CD1c-positive myeloid dendritic cell (primary cell): ENCODE results near the gene CDH16.
A peak's percentile ranks its signal among the peaks of the same experiment; 100 is the strongest.
"Not testable (repeated sequence)": the region's sequence is repeated elsewhere in the genome, so short reads cannot be mapped to it uniquely, and the experiment has no call there.

Experiments used
- DNase-seq: peaks from one replicate; pipeline ENCODE4 v3.0.0-alpha.2; 2016; ENCODE audit errors: extremely low spot score

The CDH16 gene

DNA sequence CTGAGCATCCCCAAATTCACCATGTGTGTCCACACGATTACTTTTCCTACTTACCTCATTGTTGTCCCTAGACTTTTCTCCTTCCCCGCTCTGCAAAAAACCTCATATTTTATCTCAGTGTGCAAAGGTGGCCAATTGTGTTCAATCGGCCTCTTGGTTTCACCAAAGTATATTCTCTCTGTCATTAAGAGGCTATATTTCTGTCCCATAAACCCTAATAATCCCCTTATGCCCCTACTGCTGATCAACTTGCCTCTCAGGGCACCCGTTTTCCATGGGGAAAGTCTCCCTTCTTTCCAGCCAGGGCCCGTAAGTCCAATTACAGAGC, 28.3 kb upstream of the CDH16 start:
- no peak for DNase-seq

DNA sequence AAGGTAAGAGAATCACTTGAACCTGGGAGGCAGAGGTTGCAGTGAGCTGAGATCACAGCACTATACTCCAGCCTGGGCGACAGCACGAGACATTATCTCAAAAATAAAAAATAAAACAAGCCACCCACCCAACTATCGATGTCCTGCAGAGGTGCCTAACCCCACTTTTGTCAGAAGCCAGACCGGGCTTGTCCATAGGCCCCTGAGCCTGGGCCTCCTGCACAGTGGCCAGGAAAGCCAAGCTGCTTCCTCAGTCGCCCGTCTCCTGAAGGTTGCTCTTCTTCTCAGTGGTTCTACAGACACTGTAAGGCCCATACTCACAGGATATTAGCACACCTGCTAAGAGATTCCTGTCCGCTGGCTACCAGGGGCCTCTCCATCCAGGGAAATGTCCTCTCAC, 27.9 kb upstream of the CDH16 start:
- DNase-seq: no peak

DNA sequence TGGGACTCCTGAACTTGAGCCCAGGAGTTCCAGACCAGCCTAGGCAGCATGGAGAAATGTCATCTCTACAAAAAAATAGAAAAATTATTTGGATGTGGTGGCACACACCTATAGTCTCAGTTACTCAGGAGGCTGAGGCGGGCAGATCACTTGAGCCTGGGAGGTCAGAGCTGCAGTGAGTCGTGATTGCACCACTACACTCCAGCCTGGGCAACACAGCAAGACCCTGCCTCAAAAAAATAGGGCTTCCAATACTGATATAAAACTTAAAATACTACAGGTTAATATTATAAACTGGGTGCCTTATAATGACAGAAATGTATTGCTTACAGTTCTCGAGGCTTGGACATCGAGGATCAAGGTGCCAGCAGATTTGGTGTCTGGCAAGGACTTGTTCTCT, 27.3 kb upstream of the CDH16 start:
- DNase-seq: no peak

DNA sequence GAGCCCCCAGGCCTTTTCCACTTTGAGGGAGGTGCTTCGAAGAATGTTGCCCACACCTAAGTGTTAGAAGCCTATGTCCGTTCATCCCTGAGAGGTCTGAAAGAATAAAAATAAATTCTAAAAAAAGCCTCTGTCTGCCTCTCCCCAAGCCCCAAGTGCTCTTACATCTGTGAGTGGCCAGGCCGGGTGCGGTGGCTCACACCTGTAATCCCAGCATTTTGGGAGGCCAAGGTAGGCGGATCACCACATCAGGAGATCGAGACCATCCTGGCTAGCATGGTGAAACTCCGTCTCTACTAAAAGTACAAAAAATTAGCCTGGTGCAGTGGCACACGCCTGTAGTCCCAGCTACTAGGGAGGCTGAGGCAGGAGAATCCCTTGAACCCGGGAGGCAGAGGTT, 26.3 kb upstream of the CDH16 start:
- DNase-seq: not testable (repeated sequence)

DNA sequence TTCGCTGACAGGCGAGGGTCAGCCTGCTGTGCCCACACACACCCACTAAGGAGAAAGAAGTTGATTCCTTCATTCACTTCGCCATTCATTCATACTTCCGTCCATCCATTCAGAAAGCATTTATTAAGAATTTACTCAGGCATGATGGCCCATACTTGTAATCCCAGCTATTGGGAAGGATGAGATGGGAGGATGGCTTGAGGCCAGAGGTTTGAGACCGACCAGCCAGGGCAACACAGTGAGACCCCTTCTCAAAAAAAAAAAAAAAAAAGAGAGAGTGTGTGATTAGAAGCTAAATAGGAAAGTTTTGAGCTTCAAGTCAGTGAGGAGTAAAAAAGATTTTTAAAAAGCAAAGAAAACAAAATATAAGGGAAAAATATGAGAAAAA, 25.4 kb upstream of the CDH16 start:
- no peak for DNase-seq

DNA sequence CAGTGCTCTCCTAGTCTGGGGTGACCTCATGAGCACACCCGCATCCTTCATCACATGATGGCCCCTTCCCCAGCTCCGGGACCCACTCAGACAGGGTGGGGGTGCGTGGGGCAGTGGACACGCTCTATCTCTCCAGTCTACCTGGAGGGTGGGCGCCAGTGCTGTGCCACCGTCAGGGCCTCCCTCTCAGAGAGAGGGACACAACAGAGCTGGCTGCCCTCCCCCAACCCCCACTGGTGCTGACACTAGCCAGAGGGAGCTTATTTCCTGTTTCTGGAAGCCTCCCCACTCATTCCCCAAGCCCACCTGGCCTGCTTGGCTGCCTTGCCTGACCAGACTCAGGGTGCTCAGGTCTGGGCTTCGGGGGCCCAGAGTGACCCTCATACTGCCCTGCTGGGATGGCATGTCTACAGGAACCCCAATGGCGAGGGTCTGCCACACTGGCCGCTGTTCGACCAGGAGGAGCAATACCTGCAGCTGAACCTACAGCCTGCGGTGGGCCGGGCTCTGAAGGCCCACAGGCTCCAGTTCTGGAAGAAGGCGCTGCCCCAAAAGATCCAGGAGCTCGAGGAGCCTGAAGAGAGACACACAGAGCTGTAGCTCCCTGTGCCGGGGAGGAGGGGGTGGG, 24.9 kb upstream of the CDH16 start:
- no peak for DNase-seq

DNA sequence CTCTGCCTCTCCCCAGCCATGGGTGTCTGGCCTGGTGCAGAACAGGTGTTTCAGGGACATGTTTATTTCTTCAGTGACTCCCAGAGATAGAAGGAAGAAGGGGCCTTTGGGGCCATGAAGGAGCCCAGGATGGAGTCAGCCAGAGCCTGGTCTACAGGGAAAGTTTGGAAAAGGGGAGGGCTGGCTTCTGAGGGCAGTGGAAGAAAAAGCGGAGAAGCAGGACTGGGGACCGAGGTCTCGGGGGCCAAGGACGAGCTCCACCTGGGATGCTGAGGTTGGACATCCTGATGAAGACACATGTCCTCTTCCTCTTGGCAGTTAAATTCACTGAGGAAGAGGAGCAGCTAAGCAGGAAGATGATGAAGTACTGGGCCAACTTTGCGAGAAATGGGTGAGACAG, 24.3 kb upstream of the CDH16 start:
- DNase-seq: no peak

DNA sequence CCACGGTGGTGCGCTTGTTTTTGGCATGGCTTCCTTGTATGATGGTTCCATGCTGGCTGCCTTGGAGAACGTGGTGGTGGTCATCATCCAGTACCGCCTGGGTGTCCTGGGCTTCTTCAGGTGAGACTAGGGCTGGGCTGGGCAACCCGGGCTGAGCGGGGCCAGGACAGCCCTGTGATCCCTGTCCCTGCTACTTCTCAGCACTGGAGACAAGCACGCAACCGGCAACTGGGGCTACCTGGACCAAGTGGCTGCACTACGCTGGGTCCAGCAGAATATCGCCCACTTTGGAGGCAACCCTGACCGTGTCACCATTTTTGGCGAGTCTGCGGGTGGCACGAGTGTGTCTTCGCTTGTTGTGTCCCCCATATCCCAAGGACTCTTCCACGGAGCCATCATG, 21.6 kb upstream of the CDH16 start:
- DNase-seq: no peak

DNA sequence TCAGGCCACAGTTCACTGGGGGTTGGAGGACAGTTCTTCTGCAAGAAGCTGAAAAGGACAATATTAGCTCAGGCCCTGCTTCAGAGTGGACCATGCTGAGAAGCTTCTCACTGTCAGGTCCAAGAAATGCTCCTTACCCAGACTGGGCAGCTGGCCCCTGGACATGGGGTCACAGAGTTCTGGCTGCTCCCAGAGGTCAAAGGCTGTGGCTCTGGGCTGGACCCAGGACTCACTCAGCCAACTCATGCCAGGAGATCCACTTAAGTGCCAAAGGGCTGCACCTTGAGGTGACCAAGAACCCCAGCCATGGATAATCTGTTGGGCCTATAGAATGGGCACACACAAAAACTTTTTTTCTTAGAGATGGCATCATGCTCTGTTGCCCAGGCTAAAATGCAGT, 20.7 kb upstream of the CDH16 start:
- DNase-seq: no peak

DNA sequence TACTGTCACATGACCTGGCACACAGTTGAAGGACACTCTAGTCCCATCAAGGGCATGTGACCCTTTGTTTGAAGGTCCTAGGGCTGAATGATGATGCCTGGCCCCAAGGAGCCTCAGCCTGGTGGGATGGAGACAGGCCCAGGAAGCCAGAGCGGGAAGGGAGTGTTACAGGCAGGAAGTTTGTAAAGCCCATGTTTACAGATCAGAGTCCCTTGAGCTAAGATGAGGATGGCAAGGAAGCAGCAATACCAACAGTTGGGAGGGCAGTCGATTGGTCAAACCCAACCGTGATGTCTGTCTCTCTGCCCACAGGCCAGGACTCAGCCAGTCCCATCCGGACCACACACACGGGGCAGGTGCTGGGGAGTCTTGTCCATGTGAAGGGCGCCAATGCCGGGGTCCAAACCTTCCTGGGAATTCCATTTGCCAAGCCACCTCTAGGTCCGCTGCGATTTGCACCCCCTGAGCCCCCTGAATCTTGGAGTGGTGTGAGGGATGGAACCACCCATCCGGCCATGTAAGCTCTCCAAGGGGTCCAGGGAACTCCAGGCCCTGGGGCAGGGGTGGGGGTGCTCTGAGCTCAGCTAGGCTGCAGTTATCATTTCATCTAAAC, 19.1 kb upstream of the CDH16 start:
- DNase-seq: no peak

DNA sequence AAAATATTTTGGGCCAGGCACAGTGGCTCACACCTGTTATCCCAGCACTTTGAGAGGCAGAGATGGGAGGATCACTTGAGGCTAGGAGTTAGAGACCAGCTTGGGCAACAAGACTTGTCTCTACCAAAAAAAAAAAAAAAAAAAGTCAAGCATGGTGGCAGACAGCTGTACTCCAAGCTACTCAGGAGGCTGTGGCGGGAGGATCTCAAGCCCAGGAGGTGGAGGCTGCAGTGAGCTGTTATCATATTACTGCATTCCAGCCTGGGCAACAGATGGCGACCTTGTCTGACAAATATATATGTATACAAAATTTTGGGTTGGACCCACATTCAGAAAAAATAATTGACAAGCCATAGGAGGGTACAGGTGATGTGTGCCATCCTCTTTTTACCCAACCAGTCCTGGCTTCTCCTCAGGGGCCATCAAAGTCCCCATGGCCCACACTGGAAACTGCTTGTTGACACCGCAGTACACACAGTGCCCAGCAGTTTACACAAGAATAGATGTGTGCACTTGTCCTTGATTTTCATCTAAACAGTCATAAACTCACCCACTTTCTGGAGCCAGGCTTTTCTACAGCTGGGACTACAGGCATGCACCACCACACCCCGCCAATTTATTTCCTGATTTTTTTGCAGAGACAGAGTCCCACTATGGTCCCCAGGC, 18.3 kb upstream of the CDH16 start:
- DNase-seq: no peak

DNA sequence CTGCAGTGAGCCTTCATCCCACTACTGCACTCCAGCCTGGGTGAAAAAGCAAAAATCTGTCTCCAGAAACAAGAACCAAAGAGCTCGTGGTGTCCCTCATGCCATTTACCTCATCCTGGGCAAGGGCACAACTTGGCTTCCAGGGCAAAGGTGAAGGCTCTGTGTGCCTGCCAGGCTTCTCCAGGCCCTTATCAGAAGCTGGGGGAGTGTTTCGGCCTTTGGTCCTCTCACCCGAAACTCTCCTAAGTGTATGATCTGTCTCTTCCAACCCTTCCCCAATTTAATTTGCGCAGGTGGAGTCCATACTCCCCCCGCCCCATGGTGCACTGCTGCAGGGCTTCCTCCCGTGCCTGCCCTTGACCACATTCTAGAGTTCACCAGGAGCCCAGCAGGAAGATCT, 17.8 kb upstream of the CDH16 start:
- no peak for DNase-seq

DNA sequence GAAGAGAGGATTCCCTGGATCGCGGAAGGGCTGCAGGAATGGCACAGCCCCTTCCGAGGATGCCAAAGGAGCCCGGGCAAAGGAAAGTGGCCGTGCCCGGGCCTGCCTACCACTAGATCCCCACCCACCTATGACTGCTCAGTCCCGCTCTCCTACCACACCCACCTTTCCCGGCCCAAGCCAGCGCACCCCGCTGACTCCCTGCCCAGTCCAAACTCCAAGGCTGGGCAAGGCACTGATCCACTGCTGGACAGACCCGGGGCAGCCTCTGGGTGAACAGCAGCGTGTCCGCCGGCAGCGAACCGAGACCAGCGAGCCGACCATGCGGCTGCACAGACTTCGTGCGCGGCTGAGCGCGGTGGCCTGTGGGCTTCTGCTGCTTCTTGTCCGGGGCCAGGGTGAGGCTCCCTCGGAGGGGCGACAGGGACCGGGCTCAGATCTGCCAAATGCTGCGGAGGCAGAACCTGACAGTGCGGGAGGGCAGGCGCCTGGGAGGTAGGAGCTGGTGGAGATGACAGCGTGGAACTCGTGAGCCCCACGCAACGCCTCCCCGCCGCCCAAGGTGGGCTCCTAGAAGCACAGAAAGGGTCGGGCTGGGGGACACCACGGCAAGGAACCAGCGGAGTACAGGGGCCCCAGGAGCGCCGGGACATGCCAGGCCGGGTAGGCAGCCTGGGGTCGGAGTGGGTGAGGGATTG, 16.8 kb upstream of the CDH16 start, which contains the start of gene CES2:
TSS of gene CES2 (plus strand) at position 203 of the 698 bp plus-strand sequence. CDS start at position 323, 120 bp downstream.
- no peak for DNase-seq

DNA sequence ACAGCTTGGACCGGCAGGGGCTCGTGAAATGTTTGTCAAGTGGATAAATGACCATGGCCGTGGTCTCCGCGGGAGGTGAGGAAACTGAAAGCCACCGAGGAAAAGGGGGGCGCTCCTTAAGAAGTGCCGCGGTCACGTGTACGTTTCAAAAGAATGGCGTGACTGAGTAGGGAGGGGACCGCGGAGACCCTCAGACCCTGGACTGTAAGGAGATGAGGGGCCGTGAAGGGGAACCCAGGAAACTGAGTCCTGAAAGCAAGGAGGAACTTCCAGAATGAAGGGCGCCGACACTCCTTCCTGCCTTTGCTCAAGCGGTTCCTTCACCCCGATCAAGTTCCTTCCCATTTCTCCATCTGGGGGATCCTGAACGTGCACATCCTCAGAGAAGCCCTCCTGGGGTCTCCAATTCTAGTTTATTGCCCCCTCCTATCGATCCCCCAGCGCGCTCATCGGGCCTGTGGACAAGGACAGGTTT, 16.2 kb upstream of the CDH16 start:
- DNase-seq: peak; percentile 31

DNA sequence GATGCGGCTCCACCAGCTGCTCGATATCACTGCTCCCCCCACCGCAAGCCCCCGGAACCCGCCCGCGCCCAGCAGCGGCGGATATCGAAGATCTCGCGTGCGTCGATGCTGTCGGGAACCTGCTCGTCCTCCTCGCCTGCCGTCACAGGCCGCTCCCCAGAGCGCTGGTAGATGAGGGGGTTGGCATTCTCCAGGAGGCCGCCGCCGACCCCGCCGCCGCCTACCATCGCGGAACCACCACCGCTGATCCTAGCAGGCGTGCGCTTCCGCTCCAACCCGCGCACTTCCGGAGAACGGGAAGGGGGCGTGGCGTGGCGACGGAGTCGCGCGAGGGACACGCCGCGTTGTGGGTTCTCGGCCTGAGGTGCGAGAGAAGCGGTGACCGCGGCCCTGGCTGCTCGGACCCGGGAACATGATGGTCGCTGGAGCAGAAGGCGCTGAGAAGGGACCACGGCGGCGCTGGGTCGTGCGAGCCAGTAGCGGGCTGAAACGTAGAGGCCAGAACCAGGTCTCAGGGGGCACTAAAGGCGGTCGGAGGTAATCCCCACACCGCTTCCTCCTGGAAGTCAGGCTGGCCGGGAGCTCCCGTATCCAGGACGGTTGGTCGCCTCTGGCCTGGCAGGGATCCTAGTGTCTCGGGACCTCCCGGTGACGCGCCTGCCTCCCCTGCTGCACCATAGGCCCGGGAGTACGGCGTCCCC, 15.6 kb upstream of the CDH16 start, which contains the start of gene CIAO2B:
TSS of gene CIAO2B (minus strand) at position 265 of the 701 bp plus-strand sequence. CDS start at position 227, 38 bp downstream.
- DNase-seq: peak; percentile 95

DNA sequence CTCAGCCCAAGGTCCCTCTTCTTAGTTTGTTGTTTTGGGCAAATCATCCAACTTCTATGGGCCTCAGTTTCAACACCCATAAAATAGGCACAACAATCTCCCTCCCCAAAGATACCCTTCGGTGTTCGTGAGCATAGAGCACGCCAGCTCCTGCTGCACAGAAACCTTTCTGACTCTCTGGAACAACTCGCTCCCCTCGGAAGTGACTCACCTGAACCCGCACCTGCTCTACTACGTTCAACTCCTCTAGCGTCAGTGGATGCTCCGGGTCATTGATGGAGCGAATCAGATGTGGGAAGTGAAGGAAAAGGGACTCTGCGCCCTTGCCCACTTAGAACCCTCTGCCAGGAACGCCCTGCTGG, 15.1 kb upstream of the CDH16 start:
- no peak for DNase-seq

DNA sequence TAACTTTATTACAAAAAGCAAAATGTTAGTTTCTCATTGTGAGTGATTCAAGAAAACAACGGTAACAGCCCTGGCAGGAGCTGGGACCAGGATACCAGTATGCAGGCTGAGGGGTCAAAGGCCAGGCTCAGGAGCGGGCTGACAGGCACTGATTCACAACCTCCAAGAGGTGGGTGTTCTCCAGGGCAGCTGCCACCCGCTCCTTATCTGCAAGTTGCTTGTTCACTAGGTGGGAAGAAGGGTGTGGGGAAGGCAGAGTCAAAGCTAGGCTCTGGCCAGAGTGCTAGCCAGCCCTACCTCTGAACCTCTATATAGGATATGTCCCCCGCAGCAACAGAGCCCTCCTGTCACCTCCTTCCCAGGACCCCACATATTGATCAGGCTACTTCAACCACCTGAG, 13.4 kb upstream of the CDH16 start:
- DNase-seq: no peak

DNA sequence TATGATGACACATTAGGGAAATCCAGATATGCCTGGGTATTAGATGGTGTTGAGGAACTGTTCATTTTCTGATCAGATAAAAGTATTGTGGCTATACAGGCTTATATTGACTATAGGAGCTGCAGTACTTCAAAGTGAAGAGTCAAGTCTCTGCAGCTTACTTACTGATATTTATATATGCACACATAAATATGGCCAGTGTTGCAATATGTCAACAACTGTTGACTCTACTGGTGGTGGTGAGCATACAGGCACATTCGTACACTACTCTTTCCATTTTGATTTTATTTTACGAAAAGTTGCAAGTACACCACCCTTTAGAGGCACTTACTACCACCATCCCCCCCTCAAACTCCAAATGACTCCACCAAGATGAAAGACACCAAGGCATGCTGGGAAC, 13.0 kb upstream of the CDH16 start:
- no peak for DNase-seq

DNA sequence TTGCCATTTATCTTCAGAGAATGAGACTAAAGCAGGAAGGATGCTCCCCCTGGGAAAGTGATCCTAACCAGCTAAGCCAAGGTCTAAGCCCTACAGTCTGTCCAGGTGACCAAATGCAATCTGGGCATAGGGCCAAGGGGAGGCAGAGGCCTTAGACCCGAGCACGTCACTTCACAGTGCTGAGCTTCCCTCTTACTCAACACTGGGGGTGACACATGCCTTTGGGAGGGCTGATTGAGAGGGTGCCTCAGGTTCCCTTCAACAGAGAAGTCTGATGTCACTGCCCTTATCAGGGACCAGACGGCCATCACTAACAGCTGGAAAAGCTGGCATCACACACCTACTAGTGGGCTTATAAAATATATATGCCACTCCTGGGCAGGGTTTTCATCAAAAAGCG, 11.5 kb upstream of the CDH16 start:
- DNase-seq: peak; percentile 17

DNA sequence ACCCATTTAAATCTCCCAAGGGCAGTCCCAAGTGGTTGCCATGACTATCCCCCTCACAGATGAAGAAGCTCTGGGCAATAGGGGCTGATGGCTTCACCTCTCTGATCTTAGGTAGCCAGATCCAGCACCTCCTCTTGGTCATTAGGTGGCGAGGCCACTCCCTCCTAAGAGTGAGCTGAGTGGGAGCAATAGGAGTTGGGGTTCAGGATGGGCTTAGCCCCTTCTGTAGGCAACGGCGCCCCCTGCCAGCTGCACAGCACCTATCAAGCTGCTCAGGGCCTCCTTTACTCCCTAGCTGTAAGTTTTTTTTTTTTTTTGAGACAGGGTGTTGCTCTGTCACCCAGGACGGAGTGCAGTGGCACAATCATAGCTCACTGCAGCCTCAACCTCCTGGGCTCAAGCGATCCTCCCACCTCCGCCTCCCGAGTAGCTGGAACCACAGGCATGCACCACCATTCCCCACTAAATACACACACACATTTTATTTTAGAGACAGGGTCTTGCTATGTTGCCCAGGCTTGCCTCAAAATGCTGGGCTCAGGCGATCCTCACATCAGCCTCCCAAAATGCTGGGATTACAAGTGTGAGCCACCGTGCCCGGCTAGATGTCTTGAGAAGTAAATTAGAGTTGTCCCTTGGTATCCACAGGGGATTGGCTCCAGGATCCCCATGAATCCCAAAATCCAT, 10.2 kb upstream of the CDH16 start:
- peak; percentile 3 for DNase-seq

DNA sequence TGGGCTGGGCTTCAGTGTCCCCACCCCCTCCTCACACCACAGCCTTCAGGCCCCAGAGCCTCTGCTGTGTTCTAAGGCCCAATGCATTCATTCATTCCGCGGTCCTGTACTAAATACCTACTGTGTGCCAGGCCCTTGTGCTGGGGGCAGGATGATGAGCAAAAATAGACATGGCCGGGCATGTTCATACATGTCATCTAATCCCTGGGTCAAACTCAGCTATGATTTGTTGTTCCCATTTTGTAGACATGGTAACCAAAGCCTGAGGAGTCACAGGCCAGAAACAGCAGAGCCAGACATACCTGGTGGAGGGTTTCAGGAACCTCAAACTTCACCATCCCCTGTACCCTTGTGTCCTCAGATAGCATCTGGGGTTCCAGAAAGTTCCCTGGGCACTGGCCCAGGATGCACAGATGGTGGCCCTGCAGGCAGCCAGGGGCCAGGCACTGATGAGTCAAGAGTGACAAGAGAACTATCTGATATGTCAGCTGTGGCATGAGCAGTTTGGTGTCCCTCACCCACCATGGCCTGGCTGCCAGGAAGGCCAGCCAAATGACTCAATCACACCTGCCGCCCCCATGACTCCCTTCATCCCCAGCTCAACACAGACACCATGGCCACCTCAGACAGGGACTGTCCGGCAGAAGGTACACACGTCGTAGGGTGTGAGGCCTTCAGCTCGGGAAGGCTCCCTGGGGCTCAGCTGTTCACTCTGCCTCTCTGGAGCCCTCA, 9.4 kb upstream of the CDH16 start:
- DNase-seq: no peak
